Trophoblast cell (in vitro differentiated cells and primary cell): ENCODE results near the gene COMMD6.
"Not testable (repeated sequence)": the region's sequence is repeated elsewhere in the genome, so short reads cannot be mapped to it uniquely, and the experiment has no call there.

Experiments
- DNase-seq, 2 donors: peaks; one replicate each; pipeline ENCODE4 v3.0.0-alpha.2; 2016
- H2AFZ ChIP-seq: 2 replicates; pipeline ENCODE4 v1.6.1; 2013; ENCODE audit warnings: low read length, moderate library complexity, mild to moderate bottlenecking; ENCODE audit not compliant: insufficient read depth, poor library complexity
- H2AK5ac ChIP-seq: 2 replicates; pipeline ENCODE4 v1.6.1; 2013; ENCODE audit warnings: mild to moderate bottlenecking, low read length
- H2BK120ac ChIP-seq: 2 replicates; pipeline ENCODE4 v1.6.1; 2013; ENCODE audit warnings: low read length, mild to moderate bottlenecking, moderate library complexity; ENCODE audit not compliant: insufficient read depth, poor library complexity
- H2BK12ac ChIP-seq: 2 replicates; pipeline ENCODE4 v1.6.1; 2013; ENCODE audit warnings: mild to moderate bottlenecking, low read length, moderate library complexity
- H2BK5ac ChIP-seq: 2 replicates; pipeline ENCODE4 v1.6.1; 2013; ENCODE audit warnings: low read length, low read depth, moderate library complexity, mild to moderate bottlenecking; ENCODE audit not compliant: poor library complexity
- H3K14ac ChIP-seq: 2 replicates; pipeline ENCODE4 v1.6.1; 2013; ENCODE audit warnings: mild to moderate bottlenecking, low read length
- H3K18ac ChIP-seq: 2 replicates; pipeline ENCODE4 v1.6.1; 2013; ENCODE audit warnings: mild to moderate bottlenecking, low read length
- H3K23ac ChIP-seq: 2 replicates; pipeline ENCODE4 v1.6.1; 2013; ENCODE audit warnings: low read length
- H3K27ac ChIP-seq: 2 replicates; pipeline ENCODE4 v1.5.1; 2013; ENCODE audit warnings: low read depth, mild to moderate bottlenecking, inconsistent platforms, low read length, moderate library complexity
- H3K27me3 ChIP-seq: 2 replicates; pipeline ENCODE4 v1.6.1; 2013; ENCODE audit warnings: inconsistent platforms, mild to moderate bottlenecking, low read length, moderate library complexity; ENCODE audit not compliant: insufficient read depth
- H3K36me3 ChIP-seq, 2 experiments: 1 replicate in 1 of 2; 2 replicates in 1 of 2; pipeline ENCODE4 v1.6.1; 2013; ENCODE audit warnings: low read length in 2 of 2, mild to moderate bottlenecking in 2 of 2, moderate library complexity in 1 of 2; ENCODE audit not compliant: insufficient read depth in 2 of 2, control insufficient read depth in 1 of 2
- H3K4ac ChIP-seq: 2 replicates; pipeline ENCODE4 v1.6.1; 2013; ENCODE audit warnings: low read depth, mild to moderate bottlenecking, low read length, moderate library complexity
- H3K4me1 ChIP-seq, 2 experiments: 1 replicate in 1 of 2; 2 replicates in 1 of 2; pipeline ENCODE4 v1.6.1; 2013; ENCODE audit warnings: low read length in 2 of 2, mild to moderate bottlenecking in 2 of 2, moderate library complexity in 1 of 2; ENCODE audit not compliant: insufficient read depth in 2 of 2, control insufficient read depth in 1 of 2
- H3K4me2 ChIP-seq: 2 replicates; pipeline ENCODE4 v1.6.1; 2013; ENCODE audit warnings: inconsistent platforms, mild to moderate bottlenecking, low read length, moderate library complexity
- H3K4me3 ChIP-seq: 2 replicates; pipeline ENCODE4 v1.5.1; 2013; ENCODE audit warnings: mild to moderate bottlenecking, low read depth, low read length, inconsistent platforms
- H3K79me1 ChIP-seq: one replicate; pipeline ENCODE4 v1.6.1; 2013; ENCODE audit warnings: low read length
- H3K79me2 ChIP-seq: 2 replicates; pipeline ENCODE4 v1.6.1; 2013; ENCODE audit warnings: low read length, mild to moderate bottlenecking; ENCODE audit not compliant: control insufficient read depth, insufficient read depth, poor library complexity
- H3K9ac ChIP-seq: 2 replicates; pipeline ENCODE4 v1.6.1; 2013; ENCODE audit warnings: mild to moderate bottlenecking, low read length
- H3K9me3 ChIP-seq: 2 replicates; pipeline ENCODE4 v1.6.1; 2013; ENCODE audit warnings: low read depth, mild to moderate bottlenecking, control low read depth, inconsistent platforms, low read length; ENCODE audit not compliant: insufficient read depth
- H4K12ac ChIP-seq: 2 replicates; pipeline ENCODE4 v1.6.1; 2013; ENCODE audit warnings: low read depth, mild to moderate bottlenecking, low read length, moderate library complexity
- H4K8ac ChIP-seq: 2 replicates; pipeline ENCODE4 v1.6.1; 2013; ENCODE audit warnings: low read depth, mild to moderate bottlenecking, low read length, moderate library complexity
- H4K91ac ChIP-seq: one replicate; pipeline ENCODE4 v1.6.1; 2013; ENCODE audit warnings: low read depth, mild to moderate bottlenecking, low read length, moderate library complexity
- WGBS: extraction: QIAGEN DNeasy Blood & Tissue Kit; methylation state at CpG from one replicate; pipeline ENCODE4 v1.1.7; 2013; ENCODE audit warnings: missing lambda C conversion rate; ENCODE audit not compliant: insufficient read length, insufficient coverage; ENCODE audit errors: extremely low coverage; 5-methylcytosine and 5-hydroxymethylcytosine counted together

COMMD6 gene

GRCh38 chr13:75550159-75550567 is 12.5 kb upstream of the COMMD6 start:
- Histone ChIP-seq H3K4me3 (peak overlapping the region; percentile 96), H4K12ac (no peak overlapping the region), H3K14ac (no peak overlapping the region), H3K79me2 (no peaks in the 10 kb centered on the region), H2AFZ (peak overlapping the region; percentile 41), H2AK5ac (no peak overlapping the region), H3K18ac (no peak overlapping the region), H3K9ac (peak overlapping the region; percentile 94), H3K79me1 (peaks cover 4% of the 10 kb centered on the region), H4K8ac (no peak overlapping the region), H3K27ac (no peak overlapping the region), H3K23ac (no peak overlapping the region), H2BK5ac (no peak overlapping the region), H3K36me3 (peaks cover 2 to 3% of the 10 kb centered on the region in 2 experiments), H2BK12ac (no peak overlapping the region), H3K27me3 (no peaks in the 10 kb centered on the region), H4K91ac (peak overlapping the region; percentile 16), H3K4ac (no peak overlapping the region), H3K4me2 (peak overlapping the region; percentile 74), H2BK120ac (no peak overlapping the region), H3K9me3 (no peaks in the 10 kb centered on the region), H3K4me1 (peaks cover 0 to 2% of the 10 kb centered on the region in 2 experiments)
- no CpG with 5 or more reads among the region's 10 CpGs for WGBS
- DNase-seq: peak; percentile 52 to 79

GRCh38 chr13:75549262-75550158 is 11.9 kb upstream of the COMMD6 start, which contains the start of gene UCHL3:
Gene UCHL3, plus strand, starts transcription at chr13:75549791. Its CDS starts 30 bp downstream, at chr13:75549821.
- Histone ChIP-seq H4K12ac (no peak within 1 kb of the TSS), H3K27me3 (no peaks in the 10 kb centered on the region), H2AK5ac (no peak within 1 kb of the TSS), H4K91ac (peak within 1 kb of the TSS; percentile 51), H3K27ac (peak within 1 kb of the TSS; percentile 43), H2BK5ac (peak within 1 kb of the TSS; percentile 53), H2AFZ (peak within 1 kb of the TSS; percentile 85), H3K9me3 (no peaks in the 10 kb centered on the region), H3K4me3 (peak within 1 kb of the TSS; percentile 96), H3K18ac (peak within 1 kb of the TSS; percentile 67), H3K36me3 (peaks cover 0 to 2% of the 10 kb centered on the region in 2 experiments), H3K23ac (no peak within 1 kb of the TSS), H4K8ac (peak within 1 kb of the TSS; percentile 64), H3K79me1 (peaks cover 4% of the 10 kb centered on the region), H3K79me2 (no peaks in the 10 kb centered on the region), H2BK120ac (peak within 1 kb of the TSS; percentile 58), H3K4me1 (peaks cover 0 to 2% of the 10 kb centered on the region in 2 experiments), H3K4ac (no peak within 1 kb of the TSS), H3K9ac (peak within 1 kb of the TSS; percentile 94), H3K4me2 (peak within 1 kb of the TSS; percentile 74), H3K14ac (peak within 1 kb of the TSS; percentile 63), H2BK12ac (peak within 1 kb of the TSS; percentile 34)
- peak; percentile 97 to 100 for DNase-seq
- no CpG with 5 or more reads among the region's 74 CpGs for WGBS

GRCh38 chr13:75547917-75548316 is 10.3 kb upstream of the COMMD6 start:
- H4K8ac ChIP-seq: no peak overlapping the region
- WGBS: no CpG with 5 or more reads among the region's 3 CpGs
- no peak overlapping the region for H3K4me2 ChIP-seq
- H4K91ac ChIP-seq: no peak overlapping the region
- H3K14ac ChIP-seq: no peak overlapping the region
- H3K27me3 ChIP-seq: no peaks in the 10 kb centered on the region
- peaks cover 0 to 2% of the 10 kb centered on the region in 2 experiments for H3K4me1 ChIP-seq
- H3K18ac ChIP-seq: no peak overlapping the region
- peak; percentile 39 to 58 for DNase-seq
- no peak overlapping the region for H2BK120ac ChIP-seq
- H3K9ac ChIP-seq: no peak overlapping the region
- no peak overlapping the region for H2BK12ac ChIP-seq
- no peak overlapping the region for H2AFZ ChIP-seq
- peaks cover 4% of the 10 kb centered on the region for H3K79me1 ChIP-seq
- H3K4me3 ChIP-seq: no peak overlapping the region
- H3K79me2 ChIP-seq: no peaks in the 10 kb centered on the region
- peak overlapping the region; percentile 91 for H3K23ac ChIP-seq
- H2AK5ac ChIP-seq: no peak overlapping the region
- H4K12ac ChIP-seq: no peak overlapping the region
- no peak overlapping the region for H2BK5ac ChIP-seq
- H3K9me3 ChIP-seq: no peaks in the 10 kb centered on the region
- H3K27ac ChIP-seq: no peak overlapping the region
- no peaks in the 10 kb centered on the region for H3K36me3 ChIP-seq
- H3K4ac ChIP-seq: no peak overlapping the region

GRCh38 chr13:75545386-75545785 is 7.7 kb upstream of the COMMD6 start:
- H2BK5ac ChIP-seq, H3K18ac ChIP-seq, H4K91ac ChIP-seq, H3K79me1 ChIP-seq, H4K12ac ChIP-seq, H2BK120ac ChIP-seq, H3K27me3 ChIP-seq, H3K27ac ChIP-seq, H3K4me1 ChIP-seq, H2BK12ac ChIP-seq, DNase-seq, H3K9ac ChIP-seq, H3K4ac ChIP-seq, H3K9me3 ChIP-seq, H3K79me2 ChIP-seq, H3K14ac ChIP-seq, H3K4me2 ChIP-seq, H3K4me3 ChIP-seq, H2AK5ac ChIP-seq, H2AFZ ChIP-seq, H4K8ac ChIP-seq, H3K36me3 ChIP-seq, H3K23ac ChIP-seq: not testable (repeated sequence)
- WGBS: no CpG with 5 or more reads among the region's 14 CpGs
